OCI-LY7 (cell line): ENCODE results near the gene KIF15. TPM values are rescaled to one million over a fixed set of nuclear protein-coding genes. Genes with fewer than 3 reads are reported as not detected.
A peak's percentile ranks its signal among the peaks of the same experiment; 100 is the strongest.

Experiments
- BruUV-seq: library from RNA; stranded (reverse); fragments of 400-500 nt; replicated peaks from 2 replicates; lab custom pipeline; 2021; lab: Mats Ljungman, UMichigan
- CTCF ChIA-PET: fragments of 300-600 bp; sonication (Branson Sonifier 250); formaldehyde crosslinking; loops from one replicate; lab custom pipeline; 2022; ENCODE audit warnings: antibody characterized with exemption; ENCODE audit not compliant: unreplicated experiment; lab: Charles Lee
- POLR2A ChIA-PET: fragments of 300-600 bp; sonication (Branson Sonifier 250); formaldehyde crosslinking; loops from one replicate; lab custom pipeline; 2022; ENCODE audit warnings: antibody characterized with exemption; lab: Charles Lee
- DNase-seq: peaks from one replicate; pipeline ENCODE4 v3.0.0-alpha.2; 2015; ENCODE audit warnings: low spot score
- H2AFZ ChIP-seq: fragments of 200-600 bp; sonication (generic), shearing (Covaris generic); 2 replicates; pipeline ENCODE4 v1.6.1; 2014; ENCODE audit warnings: mild to moderate bottlenecking, antibody characterized with exemption, low read length, moderate library complexity
- H3K27ac ChIP-seq: fragments of 200-600 bp; sonication (generic); 2 replicates; pipeline ENCODE4 v1.5.1; 2014; ENCODE audit warnings: mixed run types, low read depth, mild to moderate bottlenecking, moderate library complexity, low read length, inconsistent platforms; ENCODE audit not compliant: poor library complexity, severe bottlenecking
- H3K36me3 ChIP-seq: fragments of 200-600 bp; sonication (generic); 2 replicates; pipeline ENCODE4 v1.6.1; 2014; ENCODE audit warnings: mild to moderate bottlenecking, antibody characterized with exemption, low read length, moderate library complexity, mixed read lengths; ENCODE audit not compliant: insufficient read depth
- H3K4me1 ChIP-seq: fragments of 200-600 bp; sonication (generic); 2 replicates; pipeline ENCODE4 v1.5.1; 2014; ENCODE audit warnings: mild to moderate bottlenecking, low read length; ENCODE audit not compliant: insufficient read depth, poor library complexity, severe bottlenecking
- H3K4me2 ChIP-seq: fragments of 200-600 bp; sonication (generic); 2 replicates; pipeline ENCODE4 v1.6.1; 2014; ENCODE audit warnings: mild to moderate bottlenecking, low read length
- H3K4me3 ChIP-seq: fragments of 200-600 bp; sonication (generic); 2 replicates; pipeline ENCODE4 v1.5.1; 2014; ENCODE audit warnings: mild to moderate bottlenecking, low read depth, low read length; ENCODE audit not compliant: poor library complexity, severe bottlenecking
- H3K79me2 ChIP-seq: fragments of 200-600 bp; sonication (generic); 2 replicates; pipeline ENCODE4 v1.6.1; 2016; ENCODE audit warnings: low read depth, mild to moderate bottlenecking, low read length, moderate library complexity, mixed read lengths; ENCODE audit not compliant: insufficient read depth
- H3K9me2 ChIP-seq: fragments of 200-600 bp; sonication (generic); 2 replicates; pipeline ENCODE4 v1.6.1; 2016; ENCODE audit warnings: mild to moderate bottlenecking, low read length, mixed read lengths; ENCODE audit not compliant: insufficient read depth
- H3K9me3 ChIP-seq: fragments of 200-600 bp; sonication (generic); 2 replicates; pipeline ENCODE4 v1.6.1; 2014; ENCODE audit warnings: mild to moderate bottlenecking, mixed run types, low read length, mixed read lengths
- H4K20me1 ChIP-seq: fragments of 200-600 bp; sonication (generic); 2 replicates; pipeline ENCODE4 v1.6.1; 2014; ENCODE audit warnings: mild to moderate bottlenecking, antibody characterized with exemption, low read length, moderate library complexity, mixed read lengths; ENCODE audit not compliant: insufficient read depth
- CTCF ChIP-seq: fragments of 200-600 bp; sonication (generic); conservative IDR thresholded peaks from 2 replicates; pipeline ENCODE4 v1.5.1; 2014; ENCODE audit warnings: mild to moderate bottlenecking, antibody characterized with exemption, low read length, moderate library complexity, mixed read lengths
- EZH2phosphoT487 ChIP-seq: fragments of 200-600 bp; sonication (generic); IDR thresholded peaks from 2 replicates; pipeline ENCODE4 v1.6.1; 2018; ENCODE audit warnings: low read depth, borderline replicate concordance, mild to moderate bottlenecking, mixed run types, antibody characterized with exemption, low read length, moderate library complexity, mixed read lengths
- intact Hi-C: fragments of 100-400 bp; cut with micrococcal nuclease; formaldehyde crosslinking; loops from one replicate; pipeline ENCODE4 v1.10.0; 2022; ENCODE audit not compliant: unreplicated experiment
- total RNA-seq, 2 experiments: library from RNA; depleted of rRNA in 1 of 2; stranded (reverse); fragments of >200 nt in 1 of 2; shearing (Covaris generic) in 1 of 2; gene quantifications; 2 replicates each; pipeline ENCODE4 v1.2.3, GENCODE V29; 2014 to 2022

KIF15 gene
- total RNA-seq, 2 experiments from 2014 or later: 37.0 to 44.9 TPM

GRCh38 chr3:44771424-44772098, 10.0 kb downstream of the KIF15 start:
- CTCF ChIA-PET: no interaction called here
- intact Hi-C loops: no loop called here
- peaks cover 65% of the 10 kb centered on the region for H3K79me2 ChIP-seq
- peaks cover 97% of the 10 kb centered on the region for H3K36me3 ChIP-seq
- no peak overlapping the region for H3K4me2 ChIP-seq
- H3K27ac ChIP-seq: no peak overlapping the region
- POLR2A ChIA-PET: interaction anchor here (0.9 to 1.5 kb wide), 3 partner anchors 9 to 10 kb away, joined by 3 to 4 read pairs (median 3); partner anchors contain the start of genes KIAA1143 and KIF15
- H3K9me2 ChIP-seq: no peaks in the 10 kb centered on the region
- BruUV-seq: no TSS peak
- H3K4me1 ChIP-seq: no peaks in the 10 kb centered on the region
- no peaks in the 10 kb centered on the region for H4K20me1 ChIP-seq
- no peak for DNase-seq
- TF ChIP-seq CTCF (no peak), EZH2phosphoT487 (no peak)
- no peak overlapping the region for H3K4me3 ChIP-seq
- no peak overlapping the region for H2AFZ ChIP-seq
- H3K9me3 ChIP-seq: peaks cover 30% of the 10 kb centered on the region

GRCh38 chr3:44772099-44772442, 10.5 kb downstream of the KIF15 start:
- peaks cover 63% of the 10 kb centered on the region for H3K79me2 ChIP-seq
- H3K27ac ChIP-seq: no peak overlapping the region
- TF ChIP-seq EZH2phosphoT487 (no peak), CTCF (no peak)
- intact Hi-C loops: no loop called here
- H3K9me2 ChIP-seq: no peaks in the 10 kb centered on the region
- POLR2A ChIA-PET: interaction anchor here (0.9 to 1.5 kb wide), 3 partner anchors 9 to 11 kb away, joined by 3 to 4 read pairs (median 3); partner anchors contain the start of genes KIAA1143 and KIF15
- no TSS peak for BruUV-seq
- H3K4me2 ChIP-seq: no peak overlapping the region
- no peak overlapping the region for H3K4me3 ChIP-seq
- peaks cover 99% of the 10 kb centered on the region for H3K36me3 ChIP-seq
- CTCF ChIA-PET: no interaction called here
- H4K20me1 ChIP-seq: no peaks in the 10 kb centered on the region
- H3K4me1 ChIP-seq: no peaks in the 10 kb centered on the region
- H2AFZ ChIP-seq: no peak overlapping the region
- peak; percentile 30 for DNase-seq
- H3K9me3 ChIP-seq: peaks cover 30% of the 10 kb centered on the region

DNA sequence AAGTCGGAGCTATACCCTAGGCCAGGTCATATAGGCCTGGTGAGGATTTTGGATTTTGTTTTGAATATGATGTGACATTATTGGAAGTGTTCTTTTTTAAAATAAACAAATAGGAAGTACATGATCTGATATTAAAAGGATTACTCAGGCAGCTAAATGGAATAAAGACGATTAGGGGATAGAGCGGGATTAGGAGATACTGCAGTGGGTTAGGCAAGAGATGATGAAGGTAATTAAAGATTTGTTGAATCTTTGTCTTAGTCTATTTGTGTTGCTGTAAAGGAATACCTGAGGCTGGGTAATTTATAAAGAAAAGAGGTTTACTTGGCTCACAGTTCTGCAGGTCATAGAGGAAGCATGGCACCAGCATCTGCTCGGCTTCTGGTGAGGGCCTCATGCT, 21.3 kb downstream of the KIF15 start:
- Histone ChIP-seq H3K36me3 (peaks cover 96% of the 10 kb centered on the region), H3K79me2 (no peaks in the 10 kb centered on the region), H3K9me3 (no peaks in the 10 kb centered on the region), H3K4me2 (no peak overlapping the region), H4K20me1 (no peaks in the 10 kb centered on the region), H3K9me2 (no peaks in the 10 kb centered on the region; the same call in 1 of the 2 replicates), H3K27ac (no peak overlapping the region), H3K4me3 (no peak overlapping the region), H2AFZ (no peak overlapping the region), H3K4me1 (no peaks in the 10 kb centered on the region)
- no peak for DNase-seq
- CTCF ChIA-PET: no interaction called here
- intact Hi-C loops: no loop called here
- TF ChIP-seq CTCF (no peak), EZH2phosphoT487 (no peak)
- BruUV-seq: TSS peak; percentile 16
- POLR2A ChIA-PET: interaction anchor here (0.5 kb wide), 1 partner anchor 205 kb away, joined by 4 read pairs; no protein-coding TSS in a partner anchor
